RPMI8226 (cell line): ENCODE data around the gene FNDC4.
"Not testable (repeated sequence)": the region's sequence is repeated elsewhere in the genome, so short reads cannot be mapped to it uniquely, and the experiment has no call there.

Experiments used
- DNase-seq: peaks from one replicate; pipeline ENCODE4 v3.0.0-alpha.2; 2015

FNDC4 gene

GRCh38 chr2:27494944-27495554 is at the start of gene FNDC4:
Gene FNDC4, minus strand, starts transcription at chr2:27495200. Its CDS starts 521 bp downstream, at chr2:27494679.
- DNase-seq: no peak

DNA sequence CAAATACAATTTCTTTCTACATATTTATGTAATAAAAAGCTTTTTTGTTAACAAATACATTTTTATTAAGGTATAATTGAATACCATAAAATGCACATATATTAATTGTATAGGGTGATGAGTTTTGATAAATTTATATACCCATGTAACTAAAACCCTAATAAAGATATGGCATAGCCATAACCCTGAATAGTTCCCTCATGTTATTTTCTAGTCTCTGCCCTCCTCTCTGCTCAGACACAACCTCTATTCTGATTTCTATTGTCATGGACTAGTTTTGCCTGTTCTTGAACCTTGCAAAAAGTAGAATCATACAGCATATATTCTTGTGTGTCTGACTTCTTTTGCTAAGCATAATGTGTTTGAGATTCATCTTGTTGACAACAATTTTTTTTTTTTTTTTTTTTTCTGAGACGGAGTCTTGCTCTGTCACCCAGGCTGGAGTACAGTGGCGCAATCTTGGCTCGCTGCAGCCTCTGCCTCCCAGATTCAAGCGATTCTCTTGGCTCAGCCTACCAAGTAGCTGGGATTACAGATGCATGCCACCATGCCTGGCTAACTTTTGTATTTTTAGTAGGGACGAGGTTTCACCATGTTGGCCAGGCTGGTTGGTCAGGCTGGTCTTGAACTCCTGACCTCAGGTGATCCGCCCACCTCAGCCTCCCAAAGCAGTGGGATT is 49.3 kb upstream of the FNDC4 start:
- DNase-seq: no peak

GRCh38 chr2:27539649-27540048 is 44.6 kb upstream of the FNDC4 start:
- not testable (repeated sequence) for DNase-seq

DNA sequence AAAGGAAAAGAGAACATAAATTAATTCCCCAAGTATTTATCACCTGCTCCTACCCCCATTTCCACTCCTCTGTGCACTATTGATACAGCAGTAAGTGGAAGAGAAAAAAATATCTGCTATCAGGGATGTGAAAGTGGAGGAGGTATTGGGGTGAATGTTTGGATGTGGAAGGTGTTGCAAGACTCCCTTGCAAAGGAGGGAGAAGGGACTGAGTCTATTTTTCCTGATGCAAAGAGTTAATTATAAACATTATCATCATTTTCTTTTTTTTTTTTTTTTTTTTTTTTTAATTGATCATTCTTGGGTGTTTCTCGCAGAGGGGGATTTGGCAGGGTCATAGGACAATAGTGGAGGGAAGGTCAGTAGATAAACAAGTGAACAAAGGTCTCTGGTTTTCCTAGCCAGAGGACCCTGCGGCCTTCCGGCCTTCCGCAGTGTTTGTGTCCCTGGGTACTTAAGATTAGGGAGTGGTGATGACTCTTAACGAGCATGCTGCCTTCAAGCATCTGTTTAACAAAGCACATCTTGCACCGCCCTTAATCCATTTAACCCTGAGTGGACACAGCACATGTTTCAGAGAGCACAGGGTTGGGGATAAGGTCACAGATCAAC is 43.9 kb upstream of the FNDC4 start:
- DNase-seq: not testable (repeated sequence)

GRCh38 chr2:27537287-27537686 is 42.3 kb upstream of the FNDC4 start:
- no peak for DNase-seq

- DNase-seq: no peak
Observed at GRCh38 chr2:27531983-27532382, 37.0 kb upstream of the FNDC4 start.

DNA sequence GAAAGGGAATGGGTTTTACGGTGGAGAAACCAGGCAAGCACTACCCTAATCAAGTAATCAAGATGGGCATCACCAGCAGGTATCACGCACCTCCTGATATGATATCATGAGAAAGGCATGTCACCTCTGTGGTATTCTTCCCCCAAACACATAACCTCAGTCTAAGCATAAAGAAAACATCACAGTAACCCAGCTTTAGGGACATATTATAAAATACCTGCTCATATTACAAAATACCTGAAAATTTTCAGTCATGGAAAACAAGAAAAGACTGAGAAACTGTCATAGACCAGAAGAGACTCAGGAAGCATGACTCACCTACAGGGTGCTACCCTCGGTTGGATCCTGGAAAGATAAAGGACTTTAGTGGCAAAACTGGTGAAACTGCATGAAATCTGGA is 32.2 kb upstream of the FNDC4 start:
- no peak for DNase-seq

GRCh38 chr2:27522400-27522945 is 27.5 kb upstream of the FNDC4 start:
- DNase-seq: no peak

DNA sequence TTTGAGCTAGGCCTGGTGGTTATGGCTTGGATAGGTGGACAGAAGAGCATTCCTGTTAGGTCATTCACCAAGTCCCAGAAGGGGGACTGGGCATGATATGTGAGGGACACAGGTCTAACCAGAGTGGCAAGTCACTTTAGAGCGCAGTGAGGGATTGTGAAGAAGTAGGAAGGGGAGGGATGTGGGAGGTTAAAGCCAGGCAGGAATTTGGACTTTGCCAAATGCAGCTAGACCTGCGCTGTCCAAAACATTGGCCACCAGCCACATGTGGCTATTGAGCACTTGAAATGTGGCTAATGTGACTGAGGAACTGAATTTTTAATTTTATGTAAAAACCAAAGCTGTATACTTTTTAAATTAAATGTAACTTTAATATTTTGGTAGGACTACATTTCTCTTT is 25.3 kb upstream of the FNDC4 start:
- DNase-seq: no peak

- DNase-seq: no peak
Observed at GRCh38 chr2:27518782-27519113, 23.7 kb upstream of the FNDC4 start.

DNA sequence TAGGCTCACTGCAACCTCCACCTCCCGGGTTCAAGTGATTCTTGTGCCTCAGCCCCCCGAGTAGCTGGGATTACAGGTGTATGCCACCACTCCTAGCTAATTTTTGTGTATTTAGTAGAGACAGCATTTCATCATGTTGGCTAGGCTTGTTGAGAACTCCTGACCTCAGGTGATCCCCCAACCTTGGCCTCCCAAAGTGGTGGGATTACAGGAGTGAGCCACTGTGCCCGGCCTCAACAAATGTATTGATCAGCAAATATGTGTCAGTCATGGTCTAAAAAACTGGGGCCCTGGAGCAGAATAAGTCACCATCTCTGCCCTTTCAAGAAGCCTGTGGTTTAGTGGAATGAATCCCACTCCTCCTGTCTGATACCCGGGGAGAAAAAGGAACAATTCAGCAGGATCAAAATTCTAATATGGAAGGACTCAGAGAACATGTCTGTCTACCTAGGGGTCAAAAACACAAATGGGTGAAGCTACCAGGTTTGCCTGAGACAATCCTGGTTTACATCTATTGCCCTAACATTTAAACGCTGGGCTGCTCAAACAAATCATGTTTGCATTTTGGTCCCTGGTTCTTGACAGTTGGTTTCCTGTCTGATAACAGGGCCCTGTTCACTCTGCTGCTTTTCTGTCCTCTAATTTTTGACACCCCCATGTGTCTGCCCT is 23.2 kb upstream of the FNDC4 start:
- DNase-seq: no peak

DNA sequence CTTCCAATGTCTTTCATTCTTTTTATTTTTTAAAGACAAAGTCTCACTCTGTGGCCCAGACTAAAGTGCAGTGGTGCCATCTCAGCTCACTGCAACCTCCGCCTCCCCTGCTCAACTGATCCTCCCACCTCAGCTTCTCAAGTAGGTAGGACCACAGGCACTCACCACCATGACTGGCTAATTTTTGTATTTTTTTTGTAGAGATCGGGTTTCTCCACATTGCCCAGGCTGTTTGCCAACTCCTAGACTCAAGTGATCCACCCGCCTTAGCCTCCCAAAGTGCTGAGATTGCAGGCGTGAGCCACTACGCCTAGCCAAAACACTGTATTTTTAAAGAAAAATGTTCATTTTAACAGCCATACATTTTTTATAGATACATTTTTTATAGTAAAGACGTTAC is 14.3 kb upstream of the FNDC4 start:
- DNase-seq: peak; percentile 50

DNA sequence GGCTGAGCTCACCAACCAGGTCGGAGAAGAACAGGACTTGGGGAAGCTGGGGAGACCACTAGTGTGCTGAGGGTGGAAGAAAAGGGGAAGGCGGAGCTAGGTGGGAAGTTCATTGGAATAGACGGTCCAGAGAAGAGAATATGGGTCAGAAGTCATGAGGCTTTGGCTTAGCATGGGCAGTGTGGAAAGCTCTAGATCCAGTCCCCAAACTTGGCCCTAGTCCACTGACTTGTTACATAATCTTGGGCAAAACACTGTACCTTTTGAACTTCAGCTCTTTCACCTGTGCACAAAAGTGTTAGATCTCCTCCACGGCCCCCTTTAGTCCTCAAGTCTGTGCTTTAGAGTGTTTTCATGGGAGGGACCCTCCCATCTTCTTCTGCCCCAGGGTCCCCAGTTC is 12.3 kb upstream of the FNDC4 start:
- DNase-seq: no peak

GRCh38 chr2:27506587-27506986 is 11.6 kb upstream of the FNDC4 start:
- no peak for DNase-seq

GRCh38 chr2:27502142-27502541 is 7.1 kb upstream of the FNDC4 start:
- no peak for DNase-seq

DNA sequence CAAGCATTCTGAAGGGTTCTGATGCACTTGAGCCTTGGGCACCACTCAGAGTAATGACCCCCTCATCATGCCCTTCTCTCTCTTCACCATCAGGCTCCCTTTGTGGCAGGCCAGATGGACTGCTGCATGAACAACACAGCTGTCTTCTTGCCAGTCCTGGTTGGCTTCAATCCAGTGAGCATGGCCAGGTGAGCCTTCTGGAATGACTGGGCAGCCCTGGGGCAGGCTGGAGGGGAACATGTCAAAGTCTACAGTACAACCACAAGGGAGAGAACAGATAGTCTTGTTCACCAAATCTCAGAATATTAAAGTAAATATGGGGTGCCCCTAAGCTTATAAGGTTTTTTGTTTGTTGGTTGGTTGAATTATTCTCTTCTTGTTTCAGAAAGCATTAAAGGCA is 6.0 kb upstream of the FNDC4 start:
- DNase-seq: peak; percentile 58

DNA sequence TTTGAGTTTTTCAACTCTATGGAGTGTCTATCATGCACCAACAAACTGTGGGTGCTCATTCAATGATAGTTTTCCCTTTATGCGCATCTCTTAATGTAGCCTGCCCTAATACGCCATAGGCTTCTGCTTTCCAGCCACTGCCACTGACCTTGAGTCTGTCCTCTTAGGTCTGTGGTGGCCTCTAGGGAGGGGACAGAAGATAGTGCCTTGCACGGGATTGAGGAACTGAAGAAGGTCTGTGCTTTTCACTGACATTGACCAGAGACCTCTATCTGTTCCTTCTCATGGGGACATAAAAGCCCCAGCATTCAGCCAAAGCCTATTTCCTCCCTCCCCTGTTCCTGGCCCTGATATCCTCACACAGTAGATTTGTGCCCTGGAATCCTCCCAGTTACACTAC is 4.0 kb upstream of the FNDC4 start:
- no peak for DNase-seq

DNA sequence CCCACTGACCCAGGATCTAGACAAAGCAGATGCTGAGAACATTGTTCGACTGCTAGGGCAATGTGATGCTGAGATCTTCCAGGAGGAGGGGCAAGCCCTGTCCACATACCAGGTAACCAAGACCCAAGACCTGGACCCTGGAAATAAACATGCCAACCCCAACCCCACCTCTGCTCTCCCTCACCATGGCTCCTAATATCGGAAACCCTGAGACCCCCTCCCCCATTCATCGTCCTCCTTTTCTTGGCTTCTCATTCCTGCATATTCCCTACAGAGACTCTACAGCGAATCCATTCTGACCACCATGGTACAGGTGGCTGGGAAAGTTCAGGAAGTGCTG is 2.3 kb upstream of the FNDC4 start:
- DNase-seq: no peak

DNA sequence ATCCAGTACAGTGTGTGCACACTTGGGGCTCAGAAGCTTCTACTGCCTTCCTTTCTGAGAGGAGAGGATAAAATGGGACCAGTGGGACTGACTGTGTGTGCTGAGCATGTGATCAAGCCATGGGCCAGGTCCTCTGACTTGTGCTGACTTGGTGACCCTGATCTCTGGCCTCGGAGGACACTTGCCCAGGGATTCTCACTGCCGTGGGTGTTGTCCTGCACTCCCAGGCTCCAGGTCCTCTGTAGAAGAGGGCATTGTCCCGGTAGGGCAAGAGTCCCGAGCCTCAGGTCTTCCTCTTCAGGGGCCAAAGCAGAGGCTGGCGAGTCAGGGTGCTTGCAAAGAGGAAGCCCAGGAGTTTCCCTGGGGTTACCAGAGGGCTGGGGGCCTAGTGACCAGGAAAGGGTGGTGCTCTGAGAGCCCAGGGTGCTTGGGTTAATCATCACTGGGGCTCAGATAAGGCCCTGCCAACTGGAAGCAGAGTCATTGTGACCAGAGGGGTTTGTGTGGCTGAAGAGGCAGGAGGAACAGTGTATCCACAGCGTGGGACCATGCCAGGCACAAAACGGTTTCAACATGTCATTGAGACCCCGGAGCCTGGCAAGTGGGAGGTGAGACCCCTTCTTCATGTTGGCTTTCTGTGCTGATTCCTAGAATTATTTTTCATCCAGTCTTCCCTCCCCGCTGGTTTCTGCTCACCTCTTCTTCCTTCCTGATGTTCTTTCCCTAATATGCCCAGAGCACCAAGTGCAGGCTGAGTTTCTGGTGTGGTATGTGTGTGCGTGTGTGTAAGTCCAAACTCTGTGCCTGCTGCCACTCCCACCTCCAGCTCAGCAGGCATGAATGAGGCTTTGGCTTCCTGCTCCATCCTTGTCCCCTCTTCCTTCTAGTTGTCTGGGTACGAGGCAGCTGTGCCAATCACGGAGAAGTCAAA is 1.6 kb upstream of the FNDC4 start, which contains the start of gene GCKR:
GCKR (plus strand) TSS at position 483 of the 931 bp plus-strand sequence; CDS start at position 549, 66 bp downstream.
- no peak for DNase-seq

DNA sequence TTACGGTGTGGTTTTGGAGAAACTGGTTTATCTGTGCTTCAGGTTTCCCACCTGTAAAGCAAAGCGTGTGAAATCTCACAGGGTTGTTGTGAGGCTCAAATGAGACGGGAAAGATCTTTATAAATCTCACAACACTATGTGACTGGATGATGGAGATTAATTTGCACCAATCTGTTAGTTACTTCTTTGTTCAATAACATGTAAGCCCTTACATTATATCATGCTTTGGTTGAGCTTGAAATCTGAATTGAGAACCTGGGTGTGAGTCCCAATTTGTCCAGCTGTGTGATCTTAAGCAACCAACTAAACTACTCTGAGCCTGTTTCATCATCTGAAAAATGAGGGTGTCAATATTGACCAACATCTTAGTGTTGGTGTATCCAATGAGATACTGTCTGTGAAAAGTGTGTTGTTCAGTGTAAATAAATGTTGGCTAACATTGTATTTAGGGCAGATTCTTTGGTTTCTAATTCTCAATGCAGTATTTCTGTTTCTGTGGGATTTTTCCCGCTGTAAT is 898 bp upstream of the FNDC4 start:
- no peak for DNase-seq

DNA sequence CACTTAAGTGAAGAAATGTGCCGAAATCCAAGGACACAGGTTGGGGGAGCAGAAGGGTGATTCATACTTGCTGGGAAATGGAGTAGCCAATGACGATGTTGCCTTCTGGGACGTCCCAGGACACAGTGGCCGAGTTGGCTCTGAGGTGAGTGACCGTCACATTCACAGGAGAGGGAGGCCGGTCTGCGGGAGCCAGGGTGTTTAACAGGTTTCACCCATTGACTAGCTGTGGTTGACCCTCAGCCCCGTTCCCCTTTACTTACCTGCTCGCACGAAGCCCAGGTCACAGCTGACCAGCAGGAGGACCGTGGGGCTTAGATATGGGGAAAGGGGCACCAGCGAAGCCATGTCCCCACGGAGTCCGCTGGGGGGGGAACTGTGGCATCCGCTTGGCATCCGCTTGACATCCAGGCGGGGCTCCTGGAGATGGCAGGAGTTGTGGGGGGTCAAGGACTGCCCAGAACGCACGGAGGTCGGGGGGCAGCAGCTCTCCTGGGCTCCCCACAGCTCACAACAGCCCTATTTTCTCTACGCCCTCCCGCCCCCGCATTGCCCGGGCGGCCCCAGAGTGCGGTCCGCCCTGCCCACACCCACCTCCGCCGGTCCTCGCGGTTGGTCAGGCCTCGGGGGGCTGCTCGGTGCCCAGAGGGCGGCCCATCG is 586 bp downstream of the FNDC4 start:
- no peak for DNase-seq

GRCh38 chr2:27493948-27494283 is 1.1 kb downstream of the FNDC4 start:
- DNase-seq: no peak
